C4-2B (cell line): Measurements from ENCODE around the gene STIM1.
A peak's percentile ranks its signal among the peaks of the same experiment; 100 is the strongest.

Source experiments
- H3K27ac ChIP-seq: fragments of 450-650 bp; 2 replicates; pipeline ENCODE4 v1.5.1; 2017
- CTCF ChIP-seq: fragments of 450-650 bp; conservative IDR thresholded peaks from 2 replicates; pipeline ENCODE4 v1.5.1; 2017; ENCODE audit warnings: mild to moderate bottlenecking
- ZFX ChIP-seq: fragments of 450-650 bp; IDR thresholded peaks from 2 replicates; pipeline ENCODE4 v1.6.1; 2017

The STIM1 gene

GRCh38 chr11:3901249-3902025 is 46.0 kb downstream of the STIM1 start:
- peak overlapping the region; percentile 23 for H3K27ac ChIP-seq
- TF ChIP-seq CTCF (no peak), ZFX (no peak)

- TF ChIP-seq ZFX (no peak), CTCF (no peak)
- H3K27ac ChIP-seq = no peak overlapping the region
Observed at GRCh38 chr11:3902441-3902840, 47.0 kb downstream of the STIM1 start.

- H3K27ac ChIP-seq = no peak overlapping the region
- TF ChIP-seq ZFX (no peak), CTCF (no peak)
Observed at GRCh38 chr11:3903207-3903896, 47.9 kb downstream of the STIM1 start.

- H3K27ac ChIP-seq = no peak overlapping the region
Observed at GRCh38 chr11:3904228-3904627, 48.8 kb downstream of the STIM1 start.

GRCh38 chr11:3905080-3905953 is 49.9 kb downstream of the STIM1 start:
- H3K27ac ChIP-seq = no peak overlapping the region
- TF ChIP-seq CTCF (no peak), ZFX (no peak)

More at GRCh38 chr11:3904228-3904627, 48.8 kb downstream of the STIM1 start:
- TF ChIP-seq ZFX (no peak), CTCF (no peak)

GRCh38 chr11:3906166-3906565 is 50.7 kb downstream of the STIM1 start:
- no peak overlapping the region for H3K27ac ChIP-seq
- TF ChIP-seq ZFX = no peak
- TF ChIP-seq CTCF = no peak
